ENCODE data around the gene ADORA1.

ADORA1 gene

DNA sequence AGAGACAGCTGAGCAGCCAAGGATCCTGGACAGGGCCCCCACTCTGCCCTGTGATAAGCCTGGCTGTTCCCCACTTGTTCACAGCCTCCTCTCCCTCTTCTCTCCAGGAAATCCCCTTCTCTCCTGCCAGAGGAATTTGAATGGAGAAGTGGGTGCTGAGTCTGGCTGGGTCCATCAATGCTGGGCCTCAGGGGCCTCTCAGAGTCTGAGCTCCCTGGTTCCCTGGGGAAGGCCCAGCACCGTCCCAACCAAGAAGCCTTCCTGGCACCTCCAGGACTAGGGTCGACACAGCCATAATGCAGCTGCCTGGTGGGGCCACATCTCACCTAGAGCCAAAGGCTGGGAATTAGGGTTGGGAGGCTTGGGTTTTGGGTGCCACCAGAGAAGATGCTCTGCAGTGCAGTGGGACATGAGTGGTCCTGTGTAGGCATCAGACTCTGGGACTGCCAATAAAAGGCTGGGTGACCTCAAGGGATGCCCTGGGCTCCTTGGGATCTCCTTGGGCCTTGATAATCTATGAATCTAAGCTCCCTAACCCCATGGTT, 45.6 kb downstream of the ADORA1 start:
- DNase-seq (ENCODE audit: low spot score): no peak

DNA sequence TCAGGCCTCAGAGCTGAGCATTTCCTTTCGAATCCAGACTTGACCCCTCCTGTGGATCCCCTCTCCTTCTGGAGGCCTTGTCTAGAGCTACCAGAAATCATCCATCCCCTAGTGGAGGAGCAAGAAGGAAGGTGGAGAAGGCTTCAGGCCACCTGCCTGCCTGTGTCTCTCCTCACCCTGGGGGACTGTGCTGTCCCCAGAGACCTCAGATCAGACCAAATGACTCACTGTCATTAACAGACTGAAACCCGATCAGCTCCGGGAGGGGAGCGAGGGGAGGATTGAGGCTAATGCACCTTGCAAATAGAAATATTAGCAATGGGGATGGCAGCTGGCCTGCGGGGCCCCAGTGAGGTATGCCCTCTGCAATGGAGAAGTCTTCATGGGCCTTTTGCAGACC, 46.0 kb downstream of the ADORA1 start:
- DNase-seq (ENCODE audit: low spot score): no peak

DNA sequence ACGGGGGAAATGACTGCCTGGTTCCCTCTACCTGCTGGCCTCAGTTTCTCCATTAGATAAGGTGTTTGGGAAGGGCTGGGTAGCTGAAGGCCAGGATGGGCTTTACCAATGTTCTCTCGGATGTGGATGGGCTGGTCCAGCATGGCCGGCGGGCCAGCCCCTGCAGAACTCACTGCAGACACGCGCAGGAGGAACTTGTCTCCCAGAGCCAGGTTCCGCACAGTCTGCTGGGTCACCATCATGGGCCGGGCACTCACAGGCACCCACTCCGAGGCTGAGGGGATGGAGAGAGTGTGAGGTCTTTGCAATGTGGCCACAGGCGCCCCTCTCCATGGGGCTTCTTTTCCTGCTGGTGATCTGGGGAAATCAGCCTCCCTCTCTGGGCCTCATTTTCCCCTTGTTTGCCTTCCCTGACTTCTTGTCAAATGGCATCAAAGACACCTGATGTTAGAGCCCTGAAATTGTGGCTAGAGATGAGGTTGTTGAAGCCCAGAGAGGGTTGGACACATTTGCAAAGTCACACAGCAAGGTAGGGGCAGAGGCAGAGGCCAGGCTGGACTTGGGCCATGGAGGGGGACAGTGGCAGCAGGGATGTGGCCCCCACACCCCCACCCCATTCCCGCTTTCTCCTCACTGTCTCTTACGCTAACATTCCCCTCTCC, 46.9 kb downstream of the ADORA1 start:
- DNase-seq (ENCODE audit: low spot score): no peak

GRCh38 chr1:203175237-203175826, 47.8 kb downstream of the ADORA1 start, which contains the start of gene MYBPH:
Gene MYBPH (minus strand): TSS chr1:203175826. CDS start chr1:203175755, 71 bp downstream.
- no peak for DNase-seq (ENCODE audit: low spot score)

GRCh38 chr1:203175827-203176241, 48.3 kb downstream of the ADORA1 start:
- DNase-seq (ENCODE audit: low spot score): no peak

GRCh38 chr1:203176273-203177035, 48.9 kb downstream of the ADORA1 start:
- DNase-seq (ENCODE audit: low spot score): no peak

DNA sequence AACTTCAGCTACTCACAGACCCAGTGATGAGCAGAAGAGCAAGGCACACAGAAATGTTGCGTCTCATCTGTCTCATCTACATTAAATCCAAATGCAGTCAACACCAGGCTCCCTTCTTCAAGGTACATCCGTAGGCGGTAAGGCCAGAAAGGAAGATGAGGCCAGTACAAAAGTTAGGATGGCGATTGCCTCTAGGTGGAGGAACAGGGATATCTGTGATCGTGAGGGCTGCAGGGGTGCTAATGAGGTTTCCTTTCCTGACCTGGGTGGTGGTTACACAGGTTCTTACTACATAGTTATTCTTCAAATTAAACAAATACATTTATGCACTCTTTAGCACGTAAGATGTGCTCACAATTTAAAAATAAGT, 49.5 kb downstream of the ADORA1 start:
- DNase-seq (ENCODE audit: low spot score): no peak

DNA sequence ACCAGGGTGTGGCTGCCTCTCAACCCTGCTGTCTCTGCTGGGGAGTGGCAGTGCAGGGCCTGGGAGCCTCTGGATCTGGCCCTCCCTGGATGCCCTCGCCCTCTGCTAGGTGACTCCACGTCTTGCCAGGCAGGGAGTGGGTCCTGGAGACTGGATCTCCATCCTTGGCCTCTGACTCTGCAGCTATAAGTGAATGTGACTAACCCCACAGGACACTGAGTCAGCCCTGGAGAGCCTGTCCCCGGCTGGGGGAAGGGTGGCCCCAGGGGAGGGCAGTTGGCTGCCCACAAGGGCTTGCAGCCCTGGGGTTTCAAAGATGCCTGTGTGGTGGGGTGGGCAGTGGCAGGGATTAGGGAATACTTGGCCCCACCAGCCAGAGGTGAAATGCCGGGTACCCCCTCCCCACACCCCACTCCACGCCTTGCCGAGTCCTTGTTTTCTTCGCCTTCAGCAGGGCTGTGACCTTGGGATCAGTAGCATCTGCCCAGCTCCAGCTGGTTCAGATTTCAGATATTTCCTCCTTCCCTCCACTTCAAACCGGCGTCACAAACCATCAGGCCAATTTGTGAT, 50.0 kb downstream of the ADORA1 start:
- DNase-seq (ENCODE audit: low spot score): no peak

DNA sequence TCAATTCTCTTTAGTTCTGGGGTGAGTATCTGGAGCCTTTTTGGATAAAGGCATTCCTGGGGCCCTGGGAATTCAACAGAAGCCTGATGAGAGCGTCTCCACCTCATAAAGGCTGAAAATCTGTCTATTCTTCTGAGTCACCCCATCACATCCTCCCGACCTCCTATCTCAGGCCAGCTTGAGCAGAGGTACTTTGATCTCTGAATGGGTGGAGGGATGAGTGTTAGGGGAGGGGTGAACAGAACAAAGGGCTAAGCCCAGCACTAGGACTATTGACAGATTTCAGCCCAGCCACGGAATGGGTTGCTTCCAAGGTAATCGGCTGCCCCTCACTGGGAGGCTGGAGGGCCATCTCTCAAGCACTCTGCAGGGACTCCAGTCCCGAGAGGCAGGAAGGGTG, 50.6 kb downstream of the ADORA1 start:
- DNase-seq (ENCODE audit: low spot score): no peak

DNA sequence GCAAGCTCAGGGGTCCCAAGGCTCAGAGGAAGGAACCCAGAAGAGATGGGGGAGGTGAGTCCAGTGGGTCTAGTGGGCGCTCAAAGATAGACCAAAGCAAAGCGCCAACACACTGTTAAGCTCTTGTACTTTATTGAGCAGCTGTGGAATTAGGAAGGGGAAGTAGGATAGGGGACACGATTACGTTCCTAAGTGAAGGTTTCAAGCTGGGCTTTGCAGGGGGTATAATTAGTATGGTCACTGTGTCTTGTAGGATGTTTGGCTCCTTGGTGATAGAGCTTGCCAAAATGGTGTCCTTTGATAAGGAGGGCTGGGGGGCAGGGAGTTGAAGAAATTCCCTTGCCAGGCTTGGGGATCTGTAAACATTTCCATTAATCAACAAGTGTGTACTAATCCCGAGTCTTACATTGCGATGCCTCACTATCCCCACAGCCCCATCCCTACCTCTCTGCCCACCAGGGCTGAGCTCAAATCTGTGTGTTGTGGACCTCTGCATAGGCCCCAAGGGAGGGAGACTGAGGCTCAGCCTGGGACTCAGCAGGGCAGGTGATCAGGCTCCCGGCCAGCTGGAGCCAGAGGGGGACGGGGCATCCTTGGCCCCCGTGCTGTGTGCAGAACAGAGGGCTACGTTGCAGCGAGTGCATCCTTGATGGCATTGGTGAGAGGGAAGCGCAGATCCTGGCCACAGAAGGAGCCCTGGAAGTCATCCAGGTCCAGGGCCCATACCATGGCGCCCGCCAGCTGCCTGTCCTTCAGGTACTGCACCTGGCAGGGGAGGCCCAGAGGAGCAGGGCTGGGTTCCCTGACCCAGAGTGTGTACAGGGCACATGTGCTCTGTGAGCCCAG, 51.5 kb downstream of the ADORA1 start:
- DNase-seq (ENCODE audit: low spot score): no peak

GRCh38 chr1:203179667-203180005, 52.1 kb downstream of the ADORA1 start:
- no peak for DNase-seq (ENCODE audit: low spot score)

GRCh38 chr1:203180611-203181330, 53.2 kb downstream of the ADORA1 start:
- no peak for DNase-seq (ENCODE audit: low spot score)

DNA sequence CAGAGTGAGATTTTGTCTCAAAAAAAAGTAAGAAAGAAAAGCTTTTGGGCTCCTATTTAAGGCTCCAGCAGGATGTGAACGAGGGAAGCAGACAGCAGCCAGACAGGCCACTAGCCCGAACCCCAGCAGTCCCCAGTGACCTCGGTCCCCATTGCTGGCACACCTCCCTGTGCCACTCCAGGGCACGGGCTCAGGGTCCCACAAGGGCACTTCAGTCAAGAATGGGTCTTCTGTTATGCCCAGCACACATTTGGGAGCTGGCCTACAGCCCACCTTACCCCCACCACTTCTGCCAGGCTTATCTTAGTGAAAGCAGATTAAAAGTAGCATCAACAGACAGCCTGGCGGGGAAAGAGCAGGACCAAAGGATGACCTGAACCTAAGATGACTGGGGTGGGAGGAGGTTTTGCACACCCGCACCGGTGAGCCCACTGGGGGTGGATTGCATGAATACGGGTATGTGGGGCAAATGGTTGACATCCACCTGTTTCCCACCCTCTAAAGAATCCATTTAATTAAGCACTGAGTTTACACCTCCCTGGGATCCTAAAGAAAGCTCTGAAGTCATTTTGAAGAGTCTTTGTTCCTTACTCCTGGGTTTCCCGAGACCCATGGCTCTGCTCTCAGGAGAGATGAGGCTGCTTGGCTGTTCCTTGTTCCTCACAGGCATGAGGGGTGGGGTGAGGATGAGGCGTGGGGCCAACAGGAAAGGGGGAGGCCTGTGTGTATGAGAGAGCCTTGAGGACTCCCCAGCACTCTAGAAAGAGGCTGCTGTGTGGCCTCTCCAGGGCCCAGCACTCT, 54.3 kb downstream of the ADORA1 start:
- DNase-seq (ENCODE audit: low spot score): no peak

GRCh38 chr1:203182387-203182953, 54.9 kb downstream of the ADORA1 start:
- no peak for DNase-seq (ENCODE audit: low spot score)

- DNase-seq (ENCODE audit: low spot score): no peak
Measured at GRCh38 chr1:203183828-203184227, 56.3 kb downstream of the ADORA1 start.

- no peak for DNase-seq (ENCODE audit: low spot score)
Measured at GRCh38 chr1:203184467-203184866, 56.9 kb downstream of the ADORA1 start.

- no peak for DNase-seq (ENCODE audit: low spot score)
Measured at GRCh38 chr1:203185061-203185461, 57.5 kb downstream of the ADORA1 start.

DNA sequence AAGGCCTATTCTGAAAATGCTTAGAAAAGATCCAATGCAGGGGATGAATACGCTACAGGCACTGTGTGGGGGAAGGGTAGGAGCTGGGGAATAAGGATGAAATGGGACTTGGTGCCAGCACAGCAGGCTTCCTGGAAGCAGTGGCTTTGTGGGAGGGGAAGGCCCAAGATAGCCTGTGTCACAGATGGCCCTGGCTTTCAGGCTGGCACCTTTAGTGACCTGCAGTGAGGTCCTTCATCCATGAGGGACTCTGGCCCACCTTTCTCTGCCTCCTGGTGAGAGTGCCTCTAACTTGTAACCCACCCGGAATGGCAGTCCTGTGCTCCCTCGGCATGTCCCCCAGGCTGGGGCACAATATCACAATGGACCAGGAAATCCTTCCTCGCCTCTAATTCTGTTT, 58.1 kb downstream of the ADORA1 start:
- DNase-seq (ENCODE audit: low spot score): no peak

GRCh38 chr1:203186091-203186445, 58.5 kb downstream of the ADORA1 start:
- no peak for DNase-seq (ENCODE audit: low spot score)

All from LoVo (cell line).